PC-3 (cell line): ENCODE measurements around the gene HSPA12B. TPM values are rescaled to one million over a fixed set of nuclear protein-coding genes. Genes with fewer than 3 reads are reported as not detected.
A peak's percentile ranks its signal among the peaks of the same experiment; 100 is the strongest.

ENCODE experiments used
- ATAC-seq: fragments of 200-7000 bp; cut with Tn5 transposase; 2 replicates; pipeline ENCODE4 v1.9.1; 2020; ENCODE audit warnings: mild to moderate bottlenecking, moderate library complexity
- Bru-seq: library from RNA; stranded (reverse); fragments of 400-500 nt; gene quantifications from one replicate; lab custom pipeline; 2021; lab: Mats Ljungman, UMichigan
- BruChase-seq, 2 experiments: library from RNA; stranded (reverse); fragments of 400-500 nt; gene quantifications; one replicate each; lab custom pipeline; 2021; lab: Mats Ljungman, UMichigan
- BruUV-seq: library from RNA; stranded (reverse); fragments of 400-500 nt; replicated peaks from 2 replicates; lab custom pipeline; 2021; lab: Mats Ljungman, UMichigan
- CTCF ChIA-PET: fragments of 300-600 bp; sonication (Branson Sonifier 250); formaldehyde crosslinking; loops from one replicate; lab custom pipeline; 2022; ENCODE audit warnings: antibody characterized with exemption; lab: Charles Lee
- POLR2A ChIA-PET: fragments of 300-600 bp; sonication (Branson Sonifier 250); formaldehyde crosslinking; loops from one replicate; lab custom pipeline; 2022; ENCODE audit warnings: antibody characterized with exemption; ENCODE audit not compliant: unreplicated experiment; lab: Charles Lee
- DNase-seq: peaks from one replicate; pipeline ENCODE4 v3.0.0-alpha.2; 2015
- H2AFZ ChIP-seq: fragments of 300-600 bp; sonication (generic); 2 replicates; pipeline ENCODE4 v1.6.0; 2016; ENCODE audit warnings: antibody characterized with exemption, low read length
- H3F3A ChIP-seq: fragments of 300-600 bp; sonication (generic); one replicate; pipeline ENCODE4 v1.6.0; 2017; ENCODE audit warnings: antibody characterized with exemption, low read length, control low read depth, mild to moderate bottlenecking; ENCODE audit not compliant: unreplicated experiment
- H3K27ac ChIP-seq: fragments of 300-600 bp; sonication (generic); 2 replicates; pipeline ENCODE4 v1.5.1; 2016; ENCODE audit warnings: mild to moderate bottlenecking, low read length
- H3K27me3 ChIP-seq: fragments of 300-600 bp; sonication (generic); 2 replicates; pipeline ENCODE4 v1.6.1; 2016; ENCODE audit warnings: low read length, mixed read lengths
- H3K36me3 ChIP-seq: fragments of 300-600 bp; sonication (generic); 2 replicates; pipeline ENCODE4 v1.6.1; 2016; ENCODE audit warnings: low read depth, mixed run types, low read length, mixed read lengths
- H3K4me1 ChIP-seq: fragments of 300-600 bp; sonication (generic); 2 replicates; pipeline ENCODE4 v1.5.1; 2016; ENCODE audit warnings: low read length; ENCODE audit not compliant: insufficient read depth
- H3K4me2 ChIP-seq: fragments of 300-600 bp; sonication (generic); 2 replicates; pipeline ENCODE4 v1.6.0; 2016; ENCODE audit warnings: low read length
- H3K4me3 ChIP-seq: fragments of 300-600 bp; sonication (generic); 2 replicates; pipeline ENCODE4 v1.5.1; 2016; ENCODE audit warnings: mild to moderate bottlenecking, low read length, mixed read lengths
- H3K79me2 ChIP-seq: fragments of 300-600 bp; sonication (generic); 2 replicates; pipeline ENCODE4 v1.6.1; 2017; ENCODE audit warnings: low read length, mixed read lengths
- H3K9ac ChIP-seq: fragments of 300-600 bp; sonication (generic); 2 replicates; pipeline ENCODE4 v1.6.0; 2016; ENCODE audit warnings: mild to moderate bottlenecking, low read length
- H3K9me2 ChIP-seq: fragments of 300-600 bp; sonication (generic); replicated peaks from 2 replicates; pipeline ENCODE4 v1.6.1; 2016; ENCODE audit warnings: mixed run types, low read length, mixed read lengths
- H3K9me3 ChIP-seq: fragments of 300-600 bp; sonication (generic); 2 replicates; pipeline ENCODE4 v1.6.1; 2016; ENCODE audit warnings: low read length, mixed read lengths
- H4K20me1 ChIP-seq: fragments of 300-600 bp; sonication (generic); 2 replicates; pipeline ENCODE4 v1.6.1; 2016; ENCODE audit warnings: low read length, mixed read lengths
- EZH2 ChIP-seq: fragments of 300-600 bp; sonication (generic); IDR thresholded peaks from one replicate; pipeline ENCODE4 v1.6.1; 2017; ENCODE audit warnings: antibody characterized with exemption, mild to moderate bottlenecking, low read length; ENCODE audit not compliant: unreplicated experiment
- EZH2phosphoT487 ChIP-seq: fragments of 300-600 bp; sonication (generic); IDR thresholded peaks from 2 replicates; pipeline ENCODE4 v1.6.1; 2018; ENCODE audit warnings: mild to moderate bottlenecking, antibody characterized with exemption, low read length, borderline replicate concordance
- intact Hi-C: fragments of 100-400 bp; cut with micrococcal nuclease; formaldehyde crosslinking; loops from 2 replicates; pipeline ENCODE4 v1.9.0; 2023
- long read RNA-seq: library from polyadenylated mRNA; unstranded; transcript quantifications from one replicate; pipeline ENCODE4 v2.0.0, GENCODE V29; 2021; ENCODE audit not compliant: unreplicated experiment
- total RNA-seq: library from RNA; depleted of rRNA; stranded (reverse); fragments of >200 nt; gene quantifications from 2 replicates; pipeline ENCODE4 v1.2.3, GENCODE V29; 2014; rRNA removed
- TF ChIP-seq, protein P1 (sequence below): fragments of 300-600 bp; sonication (generic); conservative IDR thresholded peaks from 2 replicates; pipeline ENCODE4 v1.5.1; 2017; ENCODE audit warnings: antibody characterized with exemption, low read depth, mild to moderate bottlenecking, low read length

Gene HSPA12B, protein sequence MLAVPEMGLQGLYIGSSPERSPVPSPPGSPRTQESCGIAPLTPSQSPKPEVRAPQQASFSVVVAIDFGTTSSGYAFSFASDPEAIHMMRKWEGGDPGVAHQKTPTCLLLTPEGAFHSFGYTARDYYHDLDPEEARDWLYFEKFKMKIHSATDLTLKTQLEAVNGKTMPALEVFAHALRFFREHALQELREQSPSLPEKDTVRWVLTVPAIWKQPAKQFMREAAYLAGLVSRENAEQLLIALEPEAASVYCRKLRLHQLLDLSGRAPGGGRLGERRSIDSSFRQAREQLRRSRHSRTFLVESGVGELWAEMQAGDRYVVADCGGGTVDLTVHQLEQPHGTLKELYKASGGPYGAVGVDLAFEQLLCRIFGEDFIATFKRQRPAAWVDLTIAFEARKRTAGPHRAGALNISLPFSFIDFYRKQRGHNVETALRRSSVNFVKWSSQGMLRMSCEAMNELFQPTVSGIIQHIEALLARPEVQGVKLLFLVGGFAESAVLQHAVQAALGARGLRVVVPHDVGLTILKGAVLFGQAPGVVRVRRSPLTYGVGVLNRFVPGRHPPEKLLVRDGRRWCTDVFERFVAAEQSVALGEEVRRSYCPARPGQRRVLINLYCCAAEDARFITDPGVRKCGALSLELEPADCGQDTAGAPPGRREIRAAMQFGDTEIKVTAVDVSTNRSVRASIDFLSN
- total RNA-seq (not detected in 2 replicates), Bru-seq, nascent RNA (not detected), BruChase-seq, experiment 1, labeled RNA remaining after a 6-hour chase (not detected), BruChase-seq, experiment 2, labeled RNA remaining after a 2-hour chase (not detected)
- long read RNA-seq, partial matches to known transcripts = 0 of 1 reads
- long read RNA-seq, other reads (novel, unspliced or antisense) = 1 of 1 reads

GRCh38 chr20:3732327-3733118, at the start of gene HSPA12B:
Gene HSPA12B (plus strand): TSS chr20:3732685. CDS start chr20:3738675, 5,990 bp downstream.
- Histone ChIP-seq H2AFZ (no peak within 1 kb of the TSS), H3K36me3 (no peaks in the 10 kb centered on the region)
- no peak for ATAC-seq

GRCh38 chr20:3685341-3685740, 47.1 kb upstream of the HSPA12B start:
- Histone ChIP-seq H3K27ac (no peak overlapping the region), H3K4me2 (no peak overlapping the region), H3K79me2 (no peaks in the 10 kb centered on the region), H3K9me3 (no peaks in the 10 kb centered on the region), H3K9me2 (no peaks in the 10 kb centered on the region), H3K9ac (no peak overlapping the region), H3K4me3 (no peak overlapping the region), H4K20me1 (no peaks in the 10 kb centered on the region), H2AFZ (no peak overlapping the region), H3F3A (no peaks in the 10 kb centered on the region), H3K4me1 (peaks cover 13% of the 10 kb centered on the region), H3K27me3 (peaks cover 9% of the 10 kb centered on the region), H3K36me3 (no peaks in the 10 kb centered on the region)
- DNase-seq (no peak), ATAC-seq (no peak)
- ChIA-PET CTCF (no interaction called here), POLR2A (no interaction called here)
- intact Hi-C loops = no loop called here
- no TSS peak for BruUV-seq
- TF ChIP-seq EZH2 = no peak

More at GRCh38 chr20:3732327-3733118, at the start of gene HSPA12B:
- BruUV-seq = no TSS peak
- no peaks in the 10 kb centered on the region for H3K27me3 ChIP-seq
- H3K9me2 ChIP-seq = no peaks in the 10 kb centered on the region
- H3K79me2 ChIP-seq = no peaks in the 10 kb centered on the region
- no peaks in the 10 kb centered on the region for H3K9me3 ChIP-seq
- H3K4me1 ChIP-seq = peaks cover 15% of the 10 kb centered on the region
- intact Hi-C loops = no loop called here
- no peak within 1 kb of the TSS for H3K4me2 ChIP-seq
- TF ChIP-seq EZH2 (no peak), EZH2phosphoT487 (no peak)
- TF ChIP-seq, protein P1, sequence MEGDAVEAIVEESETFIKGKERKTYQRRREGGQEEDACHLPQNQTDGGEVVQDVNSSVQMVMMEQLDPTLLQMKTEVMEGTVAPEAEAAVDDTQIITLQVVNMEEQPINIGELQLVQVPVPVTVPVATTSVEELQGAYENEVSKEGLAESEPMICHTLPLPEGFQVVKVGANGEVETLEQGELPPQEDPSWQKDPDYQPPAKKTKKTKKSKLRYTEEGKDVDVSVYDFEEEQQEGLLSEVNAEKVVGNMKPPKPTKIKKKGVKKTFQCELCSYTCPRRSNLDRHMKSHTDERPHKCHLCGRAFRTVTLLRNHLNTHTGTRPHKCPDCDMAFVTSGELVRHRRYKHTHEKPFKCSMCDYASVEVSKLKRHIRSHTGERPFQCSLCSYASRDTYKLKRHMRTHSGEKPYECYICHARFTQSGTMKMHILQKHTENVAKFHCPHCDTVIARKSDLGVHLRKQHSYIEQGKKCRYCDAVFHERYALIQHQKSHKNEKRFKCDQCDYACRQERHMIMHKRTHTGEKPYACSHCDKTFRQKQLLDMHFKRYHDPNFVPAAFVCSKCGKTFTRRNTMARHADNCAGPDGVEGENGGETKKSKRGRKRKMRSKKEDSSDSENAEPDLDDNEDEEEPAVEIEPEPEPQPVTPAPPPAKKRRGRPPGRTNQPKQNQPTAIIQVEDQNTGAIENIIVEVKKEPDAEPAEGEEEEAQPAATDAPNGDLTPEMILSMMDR = no peak
- H4K20me1 ChIP-seq = no peaks in the 10 kb centered on the region
- no peak for DNase-seq
- no peak within 1 kb of the TSS for H3K4me3 ChIP-seq
- no peaks in the 10 kb centered on the region for H3F3A ChIP-seq
- H3K9ac ChIP-seq = no peak within 1 kb of the TSS
- H3K27ac ChIP-seq = no peak within 1 kb of the TSS
- ChIA-PET POLR2A (no interaction called here), CTCF (no interaction called here)

DNA sequence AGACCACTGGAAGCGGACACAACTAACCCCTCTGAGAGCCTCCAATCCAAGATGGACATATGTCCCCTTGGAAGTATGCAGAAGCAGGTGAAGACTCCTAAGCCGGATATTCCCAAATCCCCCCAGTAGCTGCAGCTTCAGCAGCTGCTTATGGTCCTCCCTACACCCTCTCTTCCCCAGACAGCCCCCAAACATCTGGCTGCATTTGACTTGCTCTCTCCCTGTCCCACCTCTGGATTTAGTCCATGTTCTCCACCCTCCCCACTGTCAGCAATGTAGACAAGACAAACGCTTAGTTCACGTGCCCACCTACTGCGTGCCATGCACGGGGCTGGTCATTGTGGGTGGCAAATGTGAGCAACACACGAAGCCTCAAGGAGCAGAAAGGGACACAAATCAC, 46.1 kb upstream of the HSPA12B start:
- H2AFZ ChIP-seq = no peak overlapping the region

More for the DNA sequence above, 46.1 kb upstream of the HSPA12B start:
- no TSS peak for BruUV-seq
- intact Hi-C loops = no loop called here
- Histone ChIP-seq H3K4me1 (peaks cover 13% of the 10 kb centered on the region), H3K4me3 (no peak overlapping the region), H3K27ac (no peak overlapping the region), H3F3A (no peaks in the 10 kb centered on the region), H3K27me3 (peaks cover 4% of the 10 kb centered on the region), H3K9ac (no peak overlapping the region), H4K20me1 (no peaks in the 10 kb centered on the region), H3K9me2 (no peaks in the 10 kb centered on the region), H3K79me2 (no peaks in the 10 kb centered on the region), H3K9me3 (no peaks in the 10 kb centered on the region), H3K36me3 (no peaks in the 10 kb centered on the region), H3K4me2 (peak overlapping the region; percentile 19; the same call in 1 of the 2 replicates)
- DNase-seq = no peak
- POLR2A ChIA-PET = interaction anchor here (0.6 kb wide), 1 partner anchor 320 kb away, joined by 3 read pairs; no protein-coding TSS in a partner anchor
- TF ChIP-seq EZH2phosphoT487 (no peak), EZH2 (no peak)
- TF ChIP-seq, protein P1 = no peak
- CTCF ChIA-PET = no interaction called here
- ATAC-seq = no peak
